MM.1S (cell line): ENCODE results near the gene GBX1.

Experiments
- DNase-seq: peaks from one replicate; pipeline ENCODE4 v3.0.0-alpha.2; 2015
- H2AFZ ChIP-seq: fragments of 300-600 bp; sonication (generic); 2 replicates; pipeline ENCODE4 v1.6.0; 2016; ENCODE audit warnings: antibody characterized with exemption, low read length
- H3F3A ChIP-seq: fragments of 300-600 bp; sonication (generic); 2 replicates; pipeline ENCODE4 v1.6.1; 2016; ENCODE audit warnings: mild to moderate bottlenecking, antibody characterized with exemption, low read length, moderate library complexity, mixed read lengths; ENCODE audit not compliant: insufficient read depth
- H3K27ac ChIP-seq: fragments of 300-600 bp; sonication (generic); 2 replicates; pipeline ENCODE4 v1.5.1; 2016; ENCODE audit warnings: mild to moderate bottlenecking, low read length
- H3K27me3 ChIP-seq: fragments of 300-600 bp; sonication (generic); replicated peaks from 2 replicates; pipeline ENCODE4 v1.6.0; 2016; ENCODE audit warnings: low read length; ENCODE audit not compliant: insufficient read depth
- H3K36me3 ChIP-seq: fragments of 300-600 bp; sonication (generic); replicated peaks from 2 replicates; pipeline ENCODE4 v1.6.1; 2016; ENCODE audit warnings: mild to moderate bottlenecking, low read length, mixed read lengths; ENCODE audit not compliant: insufficient read depth
- H3K4me1 ChIP-seq: fragments of 300-600 bp; sonication (generic); 2 replicates; pipeline ENCODE4 v1.6.1; 2016; ENCODE audit warnings: low read length, mixed read lengths
- H3K4me2 ChIP-seq: fragments of 300-600 bp; sonication (generic); 2 replicates; pipeline ENCODE4 v1.6.0; 2016; ENCODE audit warnings: low read depth, low read length
- H3K4me3 ChIP-seq: fragments of 300-600 bp; sonication (generic); 2 replicates; pipeline ENCODE4 v1.5.1; 2016; ENCODE audit warnings: low read length, mixed read lengths
- H3K79me2 ChIP-seq: fragments of 300-600 bp; sonication (generic); 2 replicates; pipeline ENCODE4 v1.6.1; 2016; ENCODE audit warnings: mixed run types, low read length, mixed read lengths
- H3K9ac ChIP-seq: fragments of 300-600 bp; sonication (generic); 2 replicates; pipeline ENCODE4 v1.6.1; 2016; ENCODE audit warnings: low read length, mixed read lengths
- H3K9me2 ChIP-seq: fragments of 300-600 bp; sonication (generic); replicated peaks from 2 replicates; pipeline ENCODE4 v1.6.1; 2016; ENCODE audit warnings: mild to moderate bottlenecking, low read length, mixed read lengths; ENCODE audit not compliant: insufficient read depth
- H3K9me3 ChIP-seq: fragments of 300-600 bp; sonication (generic); replicated peaks from 2 replicates; pipeline ENCODE4 v1.6.1; 2016; ENCODE audit warnings: mild to moderate bottlenecking, low read length, mixed read lengths; ENCODE audit not compliant: insufficient read depth
- H4K20me1 ChIP-seq: fragments of 300-600 bp; sonication (generic); 2 replicates; pipeline ENCODE4 v1.6.1; 2016; ENCODE audit warnings: mild to moderate bottlenecking, low read length, moderate library complexity, mixed read lengths; ENCODE audit not compliant: insufficient read depth
- CTCF ChIP-seq: fragments of 300-600 bp; sonication (generic); IDR thresholded peaks from 2 replicates; pipeline ENCODE4 v1.5.1; 2016; ENCODE audit warnings: antibody characterized with exemption, low read length, mixed read lengths
- EZH2 ChIP-seq: fragments of 300-600 bp; sonication (generic); optimal IDR thresholded peaks from 2 replicates; pipeline ENCODE3; 2017; ENCODE audit warnings: low read depth, mild to moderate bottlenecking, antibody characterized with exemption, low read length, mixed read lengths
- EZH2phosphoT487 ChIP-seq: fragments of 300-600 bp; sonication (generic); IDR thresholded peaks from 2 replicates; pipeline ENCODE4 v1.6.1; 2018; ENCODE audit warnings: antibody characterized with exemption, low read length

Gene GBX1

GRCh38 chr7:151172273-151173141 lies 5.0 kb upstream of the GBX1 start:
- Histone ChIP-seq H3K9me3 (no peaks in the 10 kb centered on the region), H3K79me2 (no peaks in the 10 kb centered on the region), H3K4me3 (no peak overlapping the region), H3F3A (no peaks in the 10 kb centered on the region), H3K9ac (no peak overlapping the region), H3K36me3 (no peaks in the 10 kb centered on the region), H3K27me3 (peaks cover 81% of the 10 kb centered on the region), H3K4me2 (no peak overlapping the region; the same call in 1 of the 2 replicates), H4K20me1 (no peaks in the 10 kb centered on the region), H2AFZ (no peak overlapping the region), H3K9me2 (no peaks in the 10 kb centered on the region), H3K4me1 (no peaks in the 10 kb centered on the region), H3K27ac (no peak overlapping the region)
- peak; percentile 77 for DNase-seq
- TF ChIP-seq CTCF (peak; percentile 100), EZH2 (no peak)

DNA sequence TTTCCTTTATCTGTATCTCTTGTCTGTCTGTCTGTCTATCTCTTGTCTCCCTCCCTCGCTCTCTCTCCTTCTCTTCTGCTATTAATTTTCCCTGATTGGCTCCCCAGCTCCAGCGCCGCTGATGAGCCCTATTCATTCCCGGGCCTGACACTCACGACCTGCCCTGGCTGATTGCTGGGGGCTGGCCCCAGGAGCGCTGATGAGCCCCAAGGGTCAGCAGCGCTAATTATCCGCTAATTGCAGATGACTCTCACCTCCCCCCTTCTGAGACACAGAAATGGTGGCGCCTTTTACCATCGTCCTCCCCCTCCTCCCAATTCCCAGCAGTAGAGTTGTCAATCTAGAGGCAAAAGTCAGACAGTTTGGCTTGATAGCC lies 1.3 kb upstream of the GBX1 start:
- Histone ChIP-seq H3K9me3 (no peaks in the 10 kb centered on the region), H3F3A (no peaks in the 10 kb centered on the region), H2AFZ (no peak overlapping the region), H4K20me1 (no peaks in the 10 kb centered on the region), H3K4me3 (no peak overlapping the region), H3K36me3 (no peaks in the 10 kb centered on the region), H3K79me2 (no peaks in the 10 kb centered on the region), H3K27me3 (peaks cover 85% of the 10 kb centered on the region), H3K4me1 (no peaks in the 10 kb centered on the region), H3K9ac (no peak overlapping the region), H3K4me2 (no peak overlapping the region), H3K9me2 (no peaks in the 10 kb centered on the region), H3K27ac (no peak overlapping the region)
- TF ChIP-seq EZH2phosphoT487 (no peak; the same call in 1 of the 2 replicates), EZH2 (peak; percentile 91), CTCF (no peak)
- no peak for DNase-seq

GRCh38 chr7:151168003-151168786 lies 701 bp upstream of the GBX1 start:
- Histone ChIP-seq H3K27me3 (peaks cover 80% of the 10 kb centered on the region), H3K36me3 (no peaks in the 10 kb centered on the region), H3K9ac (no peak overlapping the region), H3K4me1 (no peaks in the 10 kb centered on the region), H3F3A (no peaks in the 10 kb centered on the region), H3K9me3 (no peaks in the 10 kb centered on the region), H2AFZ (0 out of 2 replicates have a peak overlapping the region, but pooled peaks have one; percentile 29), H4K20me1 (no peaks in the 10 kb centered on the region), H3K4me2 (peak overlapping the region; percentile 92), H3K4me3 (peak overlapping the region; percentile 58), H3K9me2 (no peaks in the 10 kb centered on the region), H3K79me2 (no peaks in the 10 kb centered on the region), H3K27ac (no peak overlapping the region)
- TF ChIP-seq EZH2phosphoT487, result no peak
- peak; percentile 62 for TF ChIP-seq EZH2
- peak; percentile 86 for TF ChIP-seq CTCF
- DNase-seq, result peak; percentile 52
